ENCODE measurements around the gene ERBB2.

Gene ERBB2

DNA sequence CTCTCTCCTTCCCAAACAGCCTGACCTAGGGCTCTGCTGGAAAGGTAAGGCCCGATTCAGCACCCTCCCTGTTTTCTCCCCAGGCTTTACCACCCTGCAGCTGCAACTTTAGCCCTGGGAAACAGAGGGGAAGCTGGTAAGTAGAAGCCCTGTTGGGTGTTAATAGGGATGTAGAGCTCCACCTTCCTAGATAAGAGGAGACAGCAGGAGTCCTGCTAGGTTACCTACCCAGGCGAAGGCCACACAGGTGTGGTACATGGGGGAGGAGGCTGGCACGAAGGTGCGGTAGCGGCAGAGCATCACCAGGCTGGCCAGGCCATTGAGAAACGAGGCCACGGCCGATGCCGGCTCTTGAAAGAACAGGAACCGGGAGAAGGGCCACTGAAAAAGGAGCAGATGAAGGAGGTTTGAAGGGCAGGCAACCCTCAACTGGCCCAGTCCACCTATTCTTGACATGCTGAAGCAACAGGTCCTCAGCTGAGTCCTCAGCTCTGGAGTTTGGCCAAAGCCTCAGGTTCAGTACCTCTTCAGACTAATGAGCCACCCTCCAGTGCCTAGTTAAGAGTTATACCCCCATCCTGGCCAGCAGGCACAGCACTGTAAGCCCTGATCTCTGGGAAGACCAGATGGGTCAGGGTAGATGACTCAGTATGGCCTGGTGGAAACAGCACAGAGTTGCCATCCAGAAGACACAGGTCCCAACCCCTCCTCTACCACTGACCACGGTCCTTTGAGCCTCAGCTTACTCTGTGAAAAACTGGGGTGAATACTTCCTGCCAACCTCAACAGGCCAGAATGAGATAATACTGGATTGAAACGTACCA is 15.3 kb upstream of the ERBB2 start:
- Histone ChIP-seq H3K4me1 (no peaks in the 10 kb centered on the region), H3K27me3 (no peaks in the 10 kb centered on the region), H3K9me3 (no peaks in the 10 kb centered on the region), H3K36me3 (no peaks in the 10 kb centered on the region; the same call in 1 of the 2 replicates), H3K4me3 (ENCODE audit: low read depth, low read length) (no peak overlapping the region)
- no peak for DNase-seq
- TF ChIP-seq, protein P1, sequence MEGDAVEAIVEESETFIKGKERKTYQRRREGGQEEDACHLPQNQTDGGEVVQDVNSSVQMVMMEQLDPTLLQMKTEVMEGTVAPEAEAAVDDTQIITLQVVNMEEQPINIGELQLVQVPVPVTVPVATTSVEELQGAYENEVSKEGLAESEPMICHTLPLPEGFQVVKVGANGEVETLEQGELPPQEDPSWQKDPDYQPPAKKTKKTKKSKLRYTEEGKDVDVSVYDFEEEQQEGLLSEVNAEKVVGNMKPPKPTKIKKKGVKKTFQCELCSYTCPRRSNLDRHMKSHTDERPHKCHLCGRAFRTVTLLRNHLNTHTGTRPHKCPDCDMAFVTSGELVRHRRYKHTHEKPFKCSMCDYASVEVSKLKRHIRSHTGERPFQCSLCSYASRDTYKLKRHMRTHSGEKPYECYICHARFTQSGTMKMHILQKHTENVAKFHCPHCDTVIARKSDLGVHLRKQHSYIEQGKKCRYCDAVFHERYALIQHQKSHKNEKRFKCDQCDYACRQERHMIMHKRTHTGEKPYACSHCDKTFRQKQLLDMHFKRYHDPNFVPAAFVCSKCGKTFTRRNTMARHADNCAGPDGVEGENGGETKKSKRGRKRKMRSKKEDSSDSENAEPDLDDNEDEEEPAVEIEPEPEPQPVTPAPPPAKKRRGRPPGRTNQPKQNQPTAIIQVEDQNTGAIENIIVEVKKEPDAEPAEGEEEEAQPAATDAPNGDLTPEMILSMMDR (IDR thresholded peaks at IDR 0.05; ENCODE audit: low read depth, low read length): no peak

DNA sequence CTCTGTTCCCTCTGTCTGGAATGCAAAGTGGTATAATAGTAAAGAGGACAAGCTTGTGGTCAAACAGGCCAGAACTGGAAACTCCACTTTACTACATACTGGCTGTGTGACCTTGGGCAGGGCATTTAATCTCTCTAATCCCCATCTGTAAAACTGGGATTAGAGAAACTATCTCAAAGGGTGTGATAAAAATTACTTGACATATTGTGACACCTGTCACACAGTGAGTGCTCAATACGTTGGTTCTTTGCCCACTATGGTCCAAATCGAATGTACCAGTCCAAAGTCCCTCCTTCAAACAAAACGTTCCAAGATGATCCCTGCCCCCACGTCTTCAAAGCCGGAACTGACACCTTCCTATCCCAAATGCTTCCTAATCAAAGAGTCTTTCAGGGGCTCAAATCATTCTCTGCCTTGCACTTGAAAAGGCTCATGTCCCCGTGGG is 12.7 kb upstream of the ERBB2 start:
- DNase-seq: no peak
- Histone ChIP-seq H3K27me3 (no peaks in the 10 kb centered on the region), H3K9me3 (no peaks in the 10 kb centered on the region), H3K36me3 (no peaks in the 10 kb centered on the region; the same call in 1 of the 2 replicates), H3K4me1 (no peaks in the 10 kb centered on the region), H3K4me3 (ENCODE audit: low read depth, low read length) (peak overlapping the region; percentile 94)
- TF ChIP-seq, protein P1 (IDR thresholded peaks at IDR 0.05; ENCODE audit: low read depth, low read length): no peak

DNA sequence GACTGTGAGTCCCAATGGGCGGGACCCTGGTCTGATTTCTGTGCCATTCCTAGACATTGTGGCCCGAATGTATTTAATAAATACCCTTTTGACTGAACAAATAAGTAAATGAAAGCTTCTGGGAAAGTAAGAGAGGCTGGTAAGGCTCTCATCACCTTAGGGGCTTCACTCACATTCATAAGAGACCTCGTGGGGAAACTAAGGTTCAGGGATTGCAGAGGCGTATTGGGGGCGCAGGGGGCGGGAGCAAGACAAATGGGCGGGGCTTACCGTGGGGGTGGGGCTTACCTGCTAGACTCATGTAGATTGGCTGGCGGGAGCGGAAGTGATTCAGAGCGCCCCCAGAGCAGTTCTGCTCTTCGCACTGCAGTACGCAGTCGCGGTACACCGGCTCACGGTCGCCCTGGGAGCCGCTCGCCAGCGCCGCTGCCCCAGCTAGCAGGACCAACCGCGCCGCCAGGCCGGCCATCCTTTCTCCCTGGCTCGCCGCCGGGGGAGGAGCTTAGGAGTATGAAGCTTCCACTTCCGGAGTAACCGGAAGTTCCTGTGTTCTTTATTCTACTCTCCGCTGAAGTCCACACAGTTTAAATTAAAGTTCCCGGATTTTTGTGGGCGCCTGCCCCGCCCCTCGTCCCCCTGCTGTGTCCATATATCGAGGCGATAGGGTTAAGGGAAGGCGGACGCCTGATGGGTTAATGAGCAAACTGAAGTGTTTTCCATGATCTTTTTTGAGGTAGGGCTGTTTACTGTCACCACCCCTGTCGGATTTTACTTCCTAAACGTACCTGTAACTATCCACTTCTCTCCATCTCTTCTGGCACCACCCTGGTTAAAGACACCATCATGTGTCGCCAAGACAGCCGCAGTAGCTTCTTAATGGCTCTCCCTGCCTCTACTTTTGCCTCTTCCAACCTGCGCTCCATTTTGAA is 12.1 kb upstream of the ERBB2 start, which contains the start of gene PGAP3:
PGAP3 (minus strand) TSS at position 512 of the 929 bp plus-strand sequence; CDS start at position 469, 43 bp downstream.
- Histone ChIP-seq H3K9me3 (no peaks in the 10 kb centered on the region), H3K4me3 (ENCODE audit: low read depth, low read length) (peak within 1 kb of the TSS; percentile 94), H3K36me3 (no peaks in the 10 kb centered on the region; the same call in 1 of the 2 replicates), H3K4me1 (no peaks in the 10 kb centered on the region), H3K27me3 (no peaks in the 10 kb centered on the region)
- TF ChIP-seq, protein P1 (IDR thresholded peaks at IDR 0.05; ENCODE audit: low read depth, low read length): no peak
- DNase-seq: peak; percentile 96

DNA sequence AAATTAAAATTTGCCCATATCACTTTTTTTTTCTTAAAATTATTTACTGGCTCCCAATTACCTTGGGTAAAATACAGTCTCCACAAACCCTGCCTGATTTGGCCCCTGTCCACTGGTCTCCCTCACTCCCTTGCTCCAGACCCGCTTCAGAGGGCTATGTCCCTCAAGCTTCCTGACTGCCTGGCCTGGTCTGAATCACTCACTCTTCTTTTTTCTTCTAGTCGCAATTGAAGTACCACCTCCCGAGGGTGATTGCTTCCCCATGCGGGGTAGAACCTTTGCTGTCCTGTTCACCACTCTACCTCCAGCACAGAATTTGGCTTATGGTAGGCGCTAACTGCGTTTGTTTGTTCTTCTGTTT is 11.4 kb upstream of the ERBB2 start:
- Histone ChIP-seq H3K27me3 (no peaks in the 10 kb centered on the region), H3K4me1 (no peaks in the 10 kb centered on the region), H3K4me3 (ENCODE audit: low read depth, low read length) (peak overlapping the region; percentile 94), H3K36me3 (no peaks in the 10 kb centered on the region; the same call in 1 of the 2 replicates), H3K9me3 (no peaks in the 10 kb centered on the region)
- no peak for DNase-seq
- TF ChIP-seq, protein P1 (IDR thresholded peaks at IDR 0.05; ENCODE audit: low read depth, low read length): no peak

DNA sequence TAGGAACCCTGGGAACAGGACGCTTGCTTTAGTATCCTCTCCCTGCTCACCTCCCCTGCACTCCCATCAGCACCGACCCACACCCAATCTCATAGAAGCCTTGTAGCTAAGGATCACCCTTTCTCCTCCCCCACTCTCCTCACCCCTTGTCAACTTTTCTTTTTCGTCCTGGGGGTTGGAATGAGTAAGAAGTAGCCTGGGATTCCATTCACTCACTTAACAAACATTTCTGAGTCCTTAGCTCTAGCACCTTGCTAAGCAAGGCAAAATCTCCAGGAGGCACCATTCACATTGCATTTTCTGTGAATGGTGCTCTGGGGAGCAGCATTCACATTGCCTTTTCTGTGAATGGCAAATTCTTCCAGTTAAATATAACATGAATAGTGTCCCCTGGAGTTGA is 10.9 kb upstream of the ERBB2 start:
- Histone ChIP-seq H3K27me3 (no peaks in the 10 kb centered on the region), H3K9me3 (no peaks in the 10 kb centered on the region), H3K36me3 (no peaks in the 10 kb centered on the region; the same call in 1 of the 2 replicates), H3K4me3 (ENCODE audit: low read depth, low read length) (peak overlapping the region; percentile 94), H3K4me1 (no peaks in the 10 kb centered on the region)
- no peak for DNase-seq
- TF ChIP-seq, protein P1 (IDR thresholded peaks at IDR 0.05; ENCODE audit: low read depth, low read length): no peak
